ENCODE measurements around the gene GARRE1.
"Not testable (repeated sequence)": the region's sequence is repeated elsewhere in the genome, so short reads cannot be mapped to it uniquely, and the experiment has no call there.

Gene GARRE1

GRCh38 chr19:34230820-34231219 is 23.5 kb upstream of the GARRE1 start:
- no peak for DNase-seq (ENCODE audit: low read depth)

- DNase-seq (ENCODE audit: low read depth), result no peak
These were observed 22.9 kb upstream of the GARRE1 start for GRCh38 chr19:34231439-34231838.

- no peak for DNase-seq (ENCODE audit: low read depth)
These were observed 21.5 kb upstream of the GARRE1 start for GRCh38 chr19:34232566-34233481.

- no peak for DNase-seq (ENCODE audit: low read depth)
These were observed 18.9 kb upstream of the GARRE1 start for GRCh38 chr19:34235425-34235940.

GRCh38 chr19:34236035-34236987 is 18.0 kb upstream of the GARRE1 start:
- no peak for DNase-seq (ENCODE audit: low read depth)

GRCh38 chr19:34237283-34237682 is 17.1 kb upstream of the GARRE1 start:
- DNase-seq (ENCODE audit: low read depth), result no peak

GRCh38 chr19:34237939-34238338 is 16.4 kb upstream of the GARRE1 start:
- no peak for DNase-seq (ENCODE audit: low read depth)

GRCh38 chr19:34241513-34242337 is 12.6 kb upstream of the GARRE1 start:
- DNase-seq (ENCODE audit: low read depth), result no peak

- DNase-seq (ENCODE audit: low read depth), result not testable (repeated sequence)
These were observed 11.0 kb upstream of the GARRE1 start for GRCh38 chr19:34243138-34243875.

GRCh38 chr19:34243876-34244578 is 10.3 kb upstream of the GARRE1 start:
- DNase-seq (ENCODE audit: low read depth), result no peak

GRCh38 chr19:34244611-34245299 is 9.6 kb upstream of the GARRE1 start:
- no peak for DNase-seq (ENCODE audit: low read depth)

- no peak for DNase-seq (ENCODE audit: low read depth)
These were observed 8.0 kb upstream of the GARRE1 start for GRCh38 chr19:34246340-34246739.

GRCh38 chr19:34248941-34249340 is 5.4 kb upstream of the GARRE1 start:
- DNase-seq (ENCODE audit: low read depth), result no peak

- DNase-seq (ENCODE audit: low read depth), result not testable (repeated sequence)
These were observed 1.2 kb upstream of the GARRE1 start for GRCh38 chr19:34253167-34253566.

- DNase-seq (ENCODE audit: low read depth), result not testable (repeated sequence)
These were observed 691 bp upstream of the GARRE1 start for GRCh38 chr19:34253681-34254045.

- peak; percentile 7 for DNase-seq (ENCODE audit: low read depth)
These were observed 511 bp downstream of the GARRE1 start for GRCh38 chr19:34254698-34255432.

- DNase-seq (ENCODE audit: low read depth), result no peak
These were observed 1.2 kb downstream of the GARRE1 start for GRCh38 chr19:34255546-34255945.

GRCh38 chr19:34256835-34257558 is 2.6 kb downstream of the GARRE1 start:
- no peak for DNase-seq (ENCODE audit: low read depth)
